Stimulated activated naive CD8-positive, alpha-beta T cell treated with anti-CD3 and anti-CD28 coated beads, Interleukin-15, Interleukin-2, amounts not matched to agents 100 U/mL and 50 U/mL, for 24 hours (primary cell): ENCODE data around the gene MAP4K1.
A peak's percentile ranks its signal among the peaks of the same experiment; 100 is the strongest.
"Not testable (repeated sequence)": the region's sequence is repeated elsewhere in the genome, so short reads cannot be mapped to it uniquely, and the experiment has no call there.

ENCODE experiments used
- ATAC-seq: fragments of 150-1000 bp; cut with Tn5 transposase; one replicate; pipeline ENCODE4 v1.10.0; 2021
- DNase-seq: peaks from one replicate; pipeline ENCODE4 v3.0.0; 2021

Gene MAP4K1

GRCh38 chr19:38569368-38569983 is 48.3 kb downstream of the MAP4K1 start:
- no peak for ATAC-seq
- DNase-seq, result no peak

DNA sequence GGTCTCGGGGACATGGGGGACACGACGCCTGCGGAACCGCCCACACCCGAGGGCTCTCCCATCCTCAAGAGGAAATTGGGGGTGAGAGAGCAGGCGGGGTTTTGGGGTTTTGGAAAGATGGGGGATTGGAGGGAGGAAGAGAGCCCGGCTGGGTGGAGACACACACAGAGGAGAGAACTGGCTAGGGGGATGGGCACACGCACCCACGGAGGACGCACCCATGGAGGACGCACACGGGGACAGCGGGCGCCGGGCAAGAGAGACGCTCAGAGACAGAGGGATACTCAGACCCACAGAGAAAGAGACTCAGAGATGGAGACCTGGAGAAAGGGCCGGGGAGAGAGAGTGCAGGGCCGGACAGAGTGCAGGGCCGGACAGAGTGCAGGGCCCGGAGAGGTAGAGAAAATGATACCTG is 52.1 kb downstream of the MAP4K1 start:
- ATAC-seq (no peak), DNase-seq (no peak)

DNA sequence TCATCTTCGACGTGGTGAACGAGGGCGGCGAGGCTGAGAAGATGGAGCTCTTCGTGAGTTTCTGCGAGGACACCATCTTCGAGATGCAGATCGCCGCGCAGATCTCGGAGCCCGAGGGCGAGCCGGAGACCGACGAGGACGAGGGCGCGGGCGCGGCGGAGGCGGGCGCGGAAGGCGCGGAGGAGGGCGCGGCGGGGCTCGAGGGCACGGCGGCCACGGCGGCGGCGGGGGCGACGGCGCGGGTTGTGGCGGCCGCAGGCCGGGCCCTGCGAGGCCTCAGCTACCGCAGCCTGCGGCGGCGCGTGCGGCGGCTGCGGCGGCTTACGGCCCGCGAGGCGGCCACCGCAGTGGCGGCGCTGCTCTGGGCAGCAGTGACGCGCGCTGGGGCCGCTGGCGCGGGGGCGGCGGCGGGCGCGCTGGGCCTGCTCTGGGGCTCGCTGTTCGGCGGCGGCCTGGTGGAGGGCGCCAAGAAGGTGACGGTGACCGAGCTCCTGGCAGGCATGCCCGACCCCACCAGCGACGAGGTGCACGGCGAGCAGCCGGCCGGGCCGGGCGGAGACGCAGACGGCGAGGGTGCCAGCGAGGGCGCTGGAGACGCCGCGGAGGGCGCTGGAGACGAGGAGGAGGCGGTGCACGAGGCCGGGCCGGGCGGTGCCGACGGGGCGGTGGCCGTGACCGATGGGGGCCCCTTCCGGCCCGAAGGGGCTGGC is 52.6 kb downstream of the MAP4K1 start:
- peak; percentile 44 for DNase-seq
- peak; percentile 42 for ATAC-seq

GRCh38 chr19:38563475-38563874 is 54.3 kb downstream of the MAP4K1 start:
- ATAC-seq (no peak), DNase-seq (no peak)

DNA sequence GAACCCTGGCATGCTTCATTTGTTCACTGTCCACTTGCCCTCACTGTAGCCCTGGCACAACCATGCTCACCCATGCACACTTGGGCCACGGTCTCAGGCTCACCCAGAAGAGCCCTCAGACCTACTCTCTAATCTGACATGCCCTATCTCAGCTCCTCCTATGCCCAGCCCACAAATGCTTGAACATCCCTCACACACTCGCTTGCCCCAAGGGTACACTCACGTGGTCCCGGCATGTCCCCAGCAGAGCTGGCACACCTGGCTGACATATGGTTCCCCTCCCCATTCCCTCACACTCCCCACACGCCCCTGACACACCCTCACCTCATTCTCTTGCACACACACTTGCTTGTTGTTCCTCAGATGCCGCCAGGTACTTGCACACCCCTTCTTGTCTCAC is 55.7 kb downstream of the MAP4K1 start:
- ATAC-seq, result no peak
- DNase-seq, result no peak

- no peak for ATAC-seq
These were observed 56.1 kb downstream of the MAP4K1 start for GRCh38 chr19:38561658-38562057.

GRCh38 chr19:38561053-38561606 is 56.6 kb downstream of the MAP4K1 start:
- no peak for DNase-seq

More at GRCh38 chr19:38561658-38562057, 56.1 kb downstream of the MAP4K1 start:
- DNase-seq, result no peak

DNA sequence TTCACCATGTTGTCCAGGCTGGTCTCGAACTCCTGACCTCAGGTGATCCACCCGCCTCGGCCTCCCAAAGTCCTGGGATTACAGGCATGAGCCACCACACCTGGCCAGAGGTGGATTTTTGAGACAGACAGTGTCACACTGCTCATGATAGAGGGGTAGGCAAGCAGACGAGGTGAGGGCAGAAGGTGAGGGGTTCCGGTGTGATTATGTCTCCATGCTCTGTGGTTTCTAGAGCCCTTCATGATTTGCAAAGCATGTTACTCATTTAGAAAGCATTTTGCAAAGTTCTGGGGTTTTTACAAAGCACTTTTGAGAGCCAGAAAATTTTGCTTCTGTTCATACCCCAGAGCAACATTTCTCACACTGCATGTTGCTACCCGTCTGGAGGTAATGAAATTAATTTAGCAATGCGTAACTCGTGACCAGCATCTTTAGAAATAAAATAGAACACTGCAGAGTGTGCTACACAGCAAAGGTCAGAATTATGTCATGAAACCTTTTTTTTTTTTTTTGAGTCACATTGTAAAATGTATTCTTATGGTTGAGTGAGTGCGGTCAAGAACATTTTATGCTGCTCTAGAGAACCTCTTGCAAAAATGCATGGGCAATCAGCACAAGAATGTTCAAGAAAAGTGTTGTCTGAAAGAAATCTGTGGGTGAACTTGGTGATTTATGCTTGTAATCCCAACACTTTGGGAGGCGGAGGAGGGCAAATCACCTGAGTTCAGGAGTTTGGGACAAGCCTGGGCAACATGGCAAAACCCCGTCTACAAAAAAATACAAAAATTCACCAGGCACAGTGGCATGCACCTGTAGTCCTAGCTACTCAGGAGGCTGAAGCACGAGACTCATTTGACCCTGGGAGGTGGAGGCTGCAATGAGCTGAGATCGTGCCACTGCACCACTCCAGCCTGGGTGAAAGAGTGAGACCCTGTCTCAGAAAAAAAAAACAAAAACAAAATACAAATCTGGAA is 58.0 kb downstream of the MAP4K1 start:
- DNase-seq, result peak; percentile 21

More at GRCh38 chr19:38561053-38561606, 56.6 kb downstream of the MAP4K1 start:
- ATAC-seq, result no peak

DNA sequence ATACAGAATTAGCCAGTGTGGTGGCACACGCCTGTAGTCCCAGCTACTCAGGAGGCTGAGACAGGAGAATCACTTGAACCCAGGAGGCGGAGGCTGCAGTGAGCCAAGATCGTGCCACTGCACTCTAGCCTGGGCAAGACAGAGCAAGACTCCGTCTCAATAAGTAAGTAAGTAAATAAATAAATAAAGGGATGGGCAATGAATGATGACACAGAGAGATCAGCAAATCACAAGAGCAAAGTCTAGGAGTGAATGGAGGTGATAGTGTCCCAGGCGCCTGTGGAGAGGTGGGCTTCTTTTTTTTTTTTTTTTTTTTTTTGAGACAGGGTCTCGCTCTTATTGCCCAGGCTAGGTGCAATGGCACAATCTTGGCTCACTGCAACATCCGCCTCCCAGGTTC is 58.8 kb downstream of the MAP4K1 start:
- not testable (repeated sequence) for DNase-seq, ATAC-seq

More for the DNA sequence above, 58.0 kb downstream of the MAP4K1 start:
- ATAC-seq, result peak; percentile 81

- DNase-seq, result peak; percentile 42
- peak; percentile 50 for ATAC-seq
These were observed 60.5 kb downstream of the MAP4K1 start for GRCh38 chr19:38557205-38557799.

DNA sequence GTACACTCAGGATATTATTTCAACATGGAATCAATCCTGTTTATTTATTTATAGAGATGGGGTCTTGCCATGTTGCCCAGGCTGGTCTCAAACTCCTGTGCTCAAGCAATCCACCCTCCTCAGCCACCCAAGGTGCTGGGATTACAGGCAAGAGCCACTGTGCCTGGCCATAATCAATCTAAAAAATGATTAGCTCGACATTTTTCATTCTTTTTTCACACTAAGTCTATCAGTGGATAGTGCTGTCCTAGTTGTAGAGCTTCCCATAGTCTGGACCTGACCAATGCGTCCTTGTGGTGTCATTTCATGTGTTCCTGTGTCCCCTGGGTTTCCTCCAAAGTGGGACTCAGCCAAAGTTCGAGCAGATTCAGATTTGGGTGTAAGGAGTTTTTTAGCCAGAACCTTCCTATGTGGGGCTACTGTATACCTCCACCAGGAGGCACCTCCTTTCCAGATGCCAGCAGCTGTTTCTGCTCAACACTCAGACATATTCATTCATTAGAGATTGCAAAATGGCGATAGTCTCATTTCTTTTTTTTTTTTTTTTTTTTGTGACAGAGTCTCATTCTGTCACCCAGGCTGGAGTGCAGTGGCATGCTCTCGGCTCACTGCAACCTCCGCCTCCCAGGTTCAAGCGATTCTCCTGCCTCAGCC is 61.1 kb downstream of the MAP4K1 start:
- DNase-seq (no peak), ATAC-seq (no peak)

DNA sequence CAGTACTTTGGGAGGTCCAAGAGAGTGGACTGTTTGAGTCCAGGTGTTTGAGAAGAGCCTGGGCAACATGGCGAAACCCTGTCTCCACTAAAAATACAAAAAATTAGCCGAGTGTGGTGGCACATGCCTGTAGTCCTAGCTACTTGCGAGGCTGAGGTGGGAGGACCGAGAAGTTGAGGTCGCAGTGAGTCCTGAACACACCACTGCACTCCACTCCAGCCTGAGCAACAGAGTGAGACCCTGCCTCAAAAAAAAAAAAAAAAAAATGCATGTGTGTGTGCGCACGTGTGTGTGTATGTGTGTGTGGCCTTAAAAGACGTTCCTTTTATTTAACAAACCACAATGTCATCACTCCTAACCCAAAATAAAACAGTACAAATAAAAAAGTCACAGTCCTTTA is 62.6 kb downstream of the MAP4K1 start:
- no peak for DNase-seq
- no peak for ATAC-seq

- no peak for ATAC-seq
These were observed 63.0 kb downstream of the MAP4K1 start for GRCh38 chr19:38554676-38555141.

GRCh38 chr19:38553239-38553638 is 64.5 kb downstream of the MAP4K1 start:
- ATAC-seq, DNase-seq: not testable (repeated sequence)

More at GRCh38 chr19:38554676-38555141, 63.0 kb downstream of the MAP4K1 start:
- DNase-seq, result no peak

DNA sequence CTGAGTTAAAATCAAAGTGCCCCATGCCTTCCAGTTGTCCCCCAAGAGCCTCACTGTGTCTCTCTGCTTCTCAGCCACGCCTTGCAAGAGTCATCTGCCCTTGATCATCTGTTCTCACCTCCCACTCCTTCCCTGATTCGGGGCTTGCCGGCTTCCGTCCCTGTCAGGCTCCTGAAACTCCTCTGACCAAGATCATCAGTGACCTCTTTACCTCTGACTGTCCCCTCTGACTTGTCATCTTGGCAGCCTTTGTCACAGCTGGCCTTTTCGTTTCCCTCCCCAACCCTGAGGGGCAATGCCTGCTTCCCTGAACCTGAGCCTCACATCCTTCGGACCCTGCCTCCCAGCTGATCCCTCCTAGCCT is 66.3 kb downstream of the MAP4K1 start:
- peak; percentile 88 for ATAC-seq
- peak; percentile 62 for DNase-seq

- no peak for ATAC-seq
These were observed 67.4 kb downstream of the MAP4K1 start for GRCh38 chr19:38550376-38550775.

GRCh38 chr19:38549942-38550341 is 67.8 kb downstream of the MAP4K1 start:
- DNase-seq (no peak), ATAC-seq (no peak)

More at GRCh38 chr19:38550376-38550775, 67.4 kb downstream of the MAP4K1 start:
- DNase-seq, result no peak

- DNase-seq (no peak), ATAC-seq (no peak)
These were observed 68.7 kb downstream of the MAP4K1 start for GRCh38 chr19:38549061-38549460.

GRCh38 chr19:38547421-38547820 is 70.3 kb downstream of the MAP4K1 start:
- no peak for DNase-seq
- no peak for ATAC-seq

DNA sequence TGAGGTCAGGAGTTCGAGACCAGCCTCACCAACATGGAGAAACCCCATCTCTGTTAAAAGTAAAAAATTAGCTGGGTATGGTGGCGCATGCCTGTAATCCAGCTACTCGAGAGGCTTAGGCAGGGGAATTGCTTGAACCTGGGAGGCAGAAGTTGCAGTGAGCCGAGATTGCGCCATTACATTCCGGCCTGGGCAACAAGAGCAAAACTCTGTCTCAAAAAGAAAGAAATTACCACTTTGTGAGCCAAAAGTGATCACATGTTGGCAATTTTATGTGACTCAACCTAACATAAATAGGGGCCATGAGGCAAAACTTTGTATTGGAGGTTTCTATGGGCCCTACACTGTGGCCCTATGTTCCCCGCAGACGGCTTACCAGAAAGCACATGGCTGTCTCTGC is 72.2 kb downstream of the MAP4K1 start:
- no peak for ATAC-seq
- DNase-seq, result no peak
